Right cardiac atrium (tissue), 5 donors: ENCODE results near the gene RBM41. TPM values are rescaled to one million over a fixed set of nuclear protein-coding genes. Genes with fewer than 3 reads are reported as not detected.
"Not testable (repeated sequence)": the region's sequence is repeated elsewhere in the genome, so short reads cannot be mapped to it uniquely, and the experiment has no call there.

Experiments used
- ATAC-seq, 2 donors: fragments of 200-7000 bp; cut with Tn5 transposase; one replicate each; pipeline versions ENCODE4 v1.8.0 to v1.9.1; 2020; ENCODE audit warnings: moderate library complexity in 2 of 2, mild to moderate bottlenecking in 1 of 2
- DNase-seq, 3 donors: peaks; one replicate each; pipeline ENCODE4 v3.0.0-alpha.2; 2020
- H3K27ac ChIP-seq: one replicate; pipeline ENCODE4 v1.5.1; 2013; ENCODE audit warnings: mild to moderate bottlenecking, low read length, control low read depth, moderate library complexity
- H3K27me3 ChIP-seq: one replicate; pipeline ENCODE4 v1.6.1; 2013; ENCODE audit not compliant: control insufficient read depth, insufficient read depth
- H3K4me1 ChIP-seq: one replicate; pipeline ENCODE4 v1.6.1; 2013; ENCODE audit warnings: low read length; ENCODE audit not compliant: control insufficient read depth, insufficient read depth
- H3K4me3 ChIP-seq: one replicate; pipeline ENCODE4 v1.5.1; 2013; ENCODE audit warnings: low read length, control low read depth
- H3K9me3 ChIP-seq: one replicate; pipeline ENCODE4 v1.6.1; 2013; ENCODE audit warnings: low read length; ENCODE audit not compliant: control insufficient read depth
- WGBS: extraction: QIAGEN DNeasy Blood & Tissue Kit; methylation state at CpG from one replicate; pipeline ENCODE4 v1.1.7; 2013; 5-methylcytosine and 5-hydroxymethylcytosine counted together
- intact Hi-C, 4 donors: fragments of 100-400 bp; cut with DNase I; formaldehyde crosslinking; loops; one replicate each; pipeline versions ENCODE4 v1.11.0 to v1.14.0; 2022 to 2023
- polyA plus RNA-seq: library from polyadenylated mRNA; stranded (reverse); fragments of 200-250 nt; gene quantifications from one replicate; pipeline ENCODE4 v1.2.3, GENCODE V29; 2013
- total RNA-seq, 4 donors: library from RNA; stranded (reverse); fragmentation: NEBNext Ultra II Directional; extraction: Animal tissue kit (Norgen Biotek cat#: 25700); gene quantifications; one replicate each; pipeline ENCODE4 v1.2.1, GENCODE V29; 2021
- donor health status: healthy with polysubstance abuse.
- donor health status: DM: no; HTN: yes; CAD: no.
- donor health status: DM: no; HTN: no; CAD: no.
- donor health status: DM: no; HTN: yes; CAD: no; lungs with severe emphysema.
- donor health status: DM: yes; HTN: yes; CAD: no.

Gene RBM41
- total and polyA plus RNA-seq, 5 donors: 4.9 to 15.7 (median 13.8) TPM

DNA sequence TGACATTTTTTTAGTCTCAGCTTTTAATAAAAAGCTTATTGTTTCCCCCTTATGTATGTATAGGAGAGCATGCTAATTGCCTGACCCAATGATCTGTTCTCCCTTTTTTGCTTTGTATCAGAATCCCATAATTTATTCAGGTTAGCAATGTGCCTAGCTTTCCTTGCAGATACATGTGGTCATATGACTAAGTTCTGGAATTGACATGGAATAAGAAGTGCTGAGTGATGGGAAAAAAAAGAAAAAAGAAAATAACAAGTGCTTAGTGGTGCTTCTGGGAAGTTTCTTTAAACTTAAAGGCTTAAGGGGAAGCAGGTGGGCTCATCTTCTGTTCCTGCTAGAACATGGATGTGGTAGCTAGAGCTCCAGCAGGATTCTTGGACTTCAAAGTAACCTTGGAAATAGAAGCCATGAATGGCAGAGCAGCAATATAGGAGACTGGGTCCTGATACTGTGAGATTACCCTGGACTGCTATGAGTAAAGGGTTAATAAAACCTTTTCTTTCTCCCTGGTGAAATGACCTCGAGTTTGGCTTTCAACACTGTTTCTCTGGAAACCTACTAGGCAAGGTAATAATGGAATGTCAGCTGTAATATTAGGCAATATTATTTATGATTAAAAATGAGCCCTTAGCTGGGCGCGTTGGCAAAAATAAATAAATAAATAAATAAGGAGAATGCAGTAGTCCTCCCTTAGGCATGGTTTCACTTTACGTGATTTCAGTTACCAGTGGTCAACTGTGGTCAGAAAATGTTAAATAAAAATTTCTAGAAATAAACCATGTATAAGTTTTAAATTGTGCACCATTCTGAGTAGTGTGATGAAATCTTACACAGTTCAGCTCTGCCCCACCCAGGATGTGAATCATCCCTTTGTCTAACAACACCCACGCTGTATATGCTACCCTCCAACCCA is 16.7 kb upstream of the RBM41 start:
- intact Hi-C loops: no loop called here
- Histone ChIP-seq H3K4me3 (no peak overlapping the region), H3K9me3 (no peaks in the 10 kb centered on the region), H3K4me1 (no peaks in the 10 kb centered on the region), H3K27me3 (no peaks in the 10 kb centered on the region), H3K27ac (no peak overlapping the region)
- no peak for ATAC-seq
- 62% methylated on average over 5 of the region's 5 CpGs for WGBS
- no peak for DNase-seq

DNA sequence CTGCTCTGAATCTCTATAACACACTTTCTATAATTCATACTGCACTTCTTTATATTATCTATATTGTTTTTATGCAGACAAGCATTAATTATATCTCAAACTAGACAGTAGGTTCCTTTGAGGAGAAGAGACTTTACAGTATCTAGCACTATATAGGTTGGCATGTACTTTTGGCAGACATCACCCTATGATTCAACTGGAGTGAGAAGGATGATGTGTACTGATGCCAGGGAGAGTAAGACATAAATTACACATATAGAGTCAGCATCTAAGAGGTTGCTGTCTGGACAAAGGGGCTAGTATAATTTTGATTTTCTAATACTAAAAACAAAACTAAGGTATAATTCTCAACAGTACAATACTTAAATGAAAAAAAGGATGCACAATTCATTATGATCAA is 5.1 kb upstream of the RBM41 start:
- ATAC-seq (no peak), DNase-seq (no peak)
- no peaks in the 10 kb centered on the region for H3K9me3 ChIP-seq
- H3K4me3 ChIP-seq: no peak overlapping the region
- H3K27me3 ChIP-seq: no peaks in the 10 kb centered on the region
- intact Hi-C loops: no loop called here
- no peaks in the 10 kb centered on the region for H3K4me1 ChIP-seq
- H3K27ac ChIP-seq: no peak overlapping the region

DNA sequence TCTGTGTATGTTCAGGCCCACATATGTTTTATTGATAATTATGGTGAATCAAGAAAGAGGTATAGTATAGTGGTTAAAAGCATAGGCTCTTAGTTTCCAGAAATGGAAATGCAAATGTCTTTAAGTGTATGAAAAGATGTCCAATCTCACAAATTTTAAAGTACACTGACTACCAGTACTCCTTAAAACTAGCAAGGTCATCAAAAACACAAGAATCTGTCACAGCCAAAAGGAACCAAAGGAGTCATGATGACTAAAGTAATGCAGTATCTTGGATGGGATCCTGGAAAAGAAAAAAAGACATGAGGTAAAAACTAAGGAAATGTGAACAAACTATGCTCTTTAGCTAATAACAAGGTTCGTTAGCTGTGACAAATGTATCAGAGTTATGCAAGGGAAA is 661 bp upstream of the RBM41 start:
- Histone ChIP-seq H3K9me3 (no peaks in the 10 kb centered on the region), H3K27me3 (no peaks in the 10 kb centered on the region), H3K4me1 (no peaks in the 10 kb centered on the region), H3K27ac (no peak overlapping the region), H3K4me3 (peak overlapping the region; percentile 88)
- intact Hi-C loops: no loop called here
- WGBS: 100% methylated on average over 1 of the region's 1 CpG
- ATAC-seq: no peak
- DNase-seq: no peak

DNA sequence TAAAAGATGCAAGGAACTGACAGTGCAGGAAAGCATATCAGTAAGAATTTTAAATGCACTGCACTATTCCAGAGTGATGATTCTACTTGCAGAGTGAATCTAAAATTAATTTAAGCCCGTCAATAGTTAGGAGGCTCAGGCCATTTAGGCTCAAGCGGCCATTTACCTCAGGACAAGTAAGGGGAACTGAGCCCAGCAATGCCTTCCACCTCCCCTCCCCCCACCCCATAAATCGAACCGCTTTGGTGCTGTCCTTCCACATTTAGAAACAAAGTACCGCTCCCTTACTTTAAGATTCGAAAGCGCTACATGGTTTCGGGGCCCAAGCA is 665 bp downstream of the RBM41 start:
- H3K9me3 ChIP-seq: no peaks in the 10 kb centered on the region
- peak overlapping the region; percentile 88 for H3K4me3 ChIP-seq
- peak overlapping the region; percentile 76 for H3K27ac ChIP-seq
- no peaks in the 10 kb centered on the region for H3K27me3 ChIP-seq
- ATAC-seq (peak in 1 of 2 donors; percentile 14), DNase-seq (no peak)
- WGBS: 0% methylated on average over 8 of the region's 8 CpGs
- intact Hi-C loops: no loop called here
- no peaks in the 10 kb centered on the region for H3K4me1 ChIP-seq

DNA sequence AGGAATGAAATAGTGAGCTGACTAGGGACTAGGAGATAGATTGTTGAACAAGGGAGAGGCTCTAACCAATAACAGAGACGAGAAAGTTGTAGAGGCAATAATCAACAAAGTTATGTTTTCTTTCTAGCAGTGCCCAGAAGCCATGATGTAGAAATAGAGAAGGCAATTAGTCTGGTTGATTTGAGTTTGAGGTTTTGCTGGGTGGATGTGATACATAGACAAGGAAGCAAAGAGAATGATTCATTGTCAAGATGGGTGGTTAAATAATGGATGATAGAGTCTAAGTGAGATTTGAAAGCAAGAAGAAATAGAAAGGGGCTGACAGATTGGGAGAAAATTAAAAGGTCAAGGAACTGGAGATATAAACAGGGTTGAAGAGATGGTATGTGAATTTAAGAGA is 11.2 kb downstream of the RBM41 start:
- no peaks in the 10 kb centered on the region for H3K9me3 ChIP-seq
- intact Hi-C loops: no loop called here
- ATAC-seq: no peak
- DNase-seq: no peak
- no peak overlapping the region for H3K4me3 ChIP-seq
- no peak overlapping the region for H3K27ac ChIP-seq
- WGBS: 98% methylated on average over 1 of the region's 1 CpG
- no peaks in the 10 kb centered on the region for H3K27me3 ChIP-seq
- H3K4me1 ChIP-seq: no peaks in the 10 kb centered on the region

DNA sequence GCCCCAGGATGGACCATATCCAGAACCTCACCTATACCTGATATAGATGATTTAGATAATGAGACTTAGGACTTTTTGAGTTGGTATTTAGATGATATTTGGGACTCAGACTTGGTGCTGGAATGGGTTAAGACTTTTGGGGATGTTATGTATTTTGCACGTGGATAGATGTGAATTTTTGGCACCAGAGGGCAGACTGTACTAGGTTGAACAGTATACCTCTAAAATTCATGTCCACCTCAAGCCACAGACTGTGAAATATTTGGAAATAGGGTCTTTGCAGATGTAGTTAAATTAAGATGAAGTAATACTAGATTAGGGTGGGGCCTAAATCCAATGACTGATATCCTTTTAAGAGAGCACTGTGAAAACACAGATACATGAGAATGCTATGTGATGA is 15.6 kb downstream of the RBM41 start:
- DNase-seq: no peak
- Histone ChIP-seq H3K9me3 (no peaks in the 10 kb centered on the region), H3K4me3 (no peak overlapping the region), H3K27me3 (no peaks in the 10 kb centered on the region), H3K27ac (no peak overlapping the region), H3K4me1 (no peaks in the 10 kb centered on the region)
- intact Hi-C loops: no loop called here
- WGBS: 11% methylated on average over 1 of the region's 1 CpG
- ATAC-seq: no peak

DNA sequence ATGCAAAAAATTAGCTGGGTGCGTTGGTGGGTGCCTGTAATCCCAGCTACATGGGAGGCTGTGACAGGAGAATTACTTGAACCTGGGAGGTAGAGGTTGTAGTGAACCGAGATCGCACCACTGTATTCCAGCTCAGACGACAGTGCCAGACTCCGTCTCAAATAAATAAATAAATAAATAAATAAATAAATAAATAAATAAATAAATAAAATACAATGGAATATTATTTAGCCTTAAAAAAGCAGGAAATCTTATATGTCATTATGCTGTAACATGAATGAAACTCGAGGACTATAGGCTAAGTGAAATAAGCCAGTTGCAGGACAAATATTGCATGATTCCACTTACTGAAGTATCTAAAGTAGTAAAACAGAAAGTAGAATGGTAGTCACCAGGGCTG is 42.5 kb downstream of the RBM41 start:
- ATAC-seq (no peak), DNase-seq (no peak)
- H3K27ac ChIP-seq: no peak overlapping the region
- no peaks in the 10 kb centered on the region for H3K9me3 ChIP-seq
- no peaks in the 10 kb centered on the region for H3K4me1 ChIP-seq
- no peaks in the 10 kb centered on the region for H3K27me3 ChIP-seq
- intact Hi-C loops: no loop called here
- 96% methylated on average over 6 of the region's 6 CpGs for WGBS
- no peak overlapping the region for H3K4me3 ChIP-seq

DNA sequence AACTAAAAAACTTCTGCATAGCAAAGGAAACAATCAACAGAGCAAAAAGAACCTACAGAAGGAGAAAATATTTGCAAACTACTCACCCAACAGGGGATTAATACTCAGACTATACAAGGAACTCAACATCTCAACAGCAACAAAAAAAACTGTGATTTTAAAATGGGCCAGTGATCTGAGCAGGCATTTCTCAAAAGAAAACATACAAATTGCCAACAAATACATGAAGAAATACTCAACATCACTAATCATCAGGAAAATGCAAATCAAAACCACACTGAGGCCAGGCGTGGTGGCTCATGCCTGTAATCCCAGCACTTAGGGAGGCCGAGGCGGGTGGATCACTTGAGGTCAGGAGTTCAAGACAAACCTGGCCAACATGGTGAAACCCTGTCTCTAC is 60.9 kb downstream of the RBM41 start:
- H3K4me1 ChIP-seq, H3K27me3 ChIP-seq, H3K9me3 ChIP-seq, intact Hi-C loops, ATAC-seq, DNase-seq, H3K4me3 ChIP-seq, H3K27ac ChIP-seq: not testable (repeated sequence)
- WGBS: 91% methylated on average over 3 of the region's 3 CpGs

DNA sequence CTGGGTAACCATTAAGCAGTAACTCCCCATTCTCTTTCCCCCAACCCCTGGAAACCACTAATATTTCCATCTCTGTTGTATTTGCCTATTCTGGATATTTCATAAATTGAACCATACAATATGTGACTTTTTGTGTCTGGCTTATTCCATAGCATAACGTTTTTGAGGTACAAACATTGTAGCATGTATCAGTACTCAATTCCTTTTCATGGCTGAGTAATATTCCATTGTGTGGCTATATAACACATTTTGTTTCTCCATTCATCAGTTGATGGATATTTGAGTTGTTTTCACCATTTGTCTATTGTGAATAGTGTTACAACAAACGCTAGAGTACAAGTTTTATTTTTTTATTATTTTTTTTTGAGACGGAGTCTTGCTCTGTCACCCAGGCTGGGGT is 63.6 kb downstream of the RBM41 start:
- no peak overlapping the region for H3K27ac ChIP-seq
- intact Hi-C loops: no loop called here
- ATAC-seq: no peak
- H3K27me3 ChIP-seq: no peaks in the 10 kb centered on the region
- no peaks in the 10 kb centered on the region for H3K4me1 ChIP-seq
- 87% methylated on average over 3 of the region's 3 CpGs for WGBS
- no peaks in the 10 kb centered on the region for H3K9me3 ChIP-seq
- H3K4me3 ChIP-seq: no peak overlapping the region
- DNase-seq: no peak

DNA sequence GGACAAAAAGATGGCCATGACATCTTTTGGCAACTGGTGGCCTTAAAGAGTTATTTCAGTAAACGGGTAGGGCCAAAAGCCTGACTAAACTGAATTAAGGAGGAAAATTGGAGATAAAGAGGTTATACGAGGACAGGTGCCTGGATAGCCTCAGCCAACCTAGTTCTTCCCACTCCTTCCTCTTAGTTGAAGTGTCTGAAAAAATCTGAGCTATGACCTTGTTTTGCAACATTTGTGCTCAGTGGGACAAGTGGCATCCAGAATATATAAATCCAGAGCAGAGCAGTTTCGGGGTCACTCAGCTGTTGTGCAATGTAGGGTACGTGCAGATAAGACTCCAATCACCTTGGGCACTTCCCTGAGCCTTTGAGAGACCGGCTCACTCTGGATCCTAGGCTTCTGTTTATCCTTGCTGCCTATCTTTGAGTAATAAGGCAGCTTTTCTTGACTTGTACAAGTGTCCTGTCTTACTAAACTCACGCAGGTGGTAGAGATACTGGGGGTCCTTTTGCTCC is 68.4 kb downstream of the RBM41 start:
- DNase-seq (no peak), ATAC-seq (no peak)
- Histone ChIP-seq H3K4me1 (no peaks in the 10 kb centered on the region), H3K27ac (no peak overlapping the region), H3K27me3 (no peaks in the 10 kb centered on the region), H3K9me3 (no peaks in the 10 kb centered on the region), H3K4me3 (no peak overlapping the region)
- intact Hi-C loops: no loop called here
- 72% methylated on average over 6 of the region's 6 CpGs for WGBS

DNA sequence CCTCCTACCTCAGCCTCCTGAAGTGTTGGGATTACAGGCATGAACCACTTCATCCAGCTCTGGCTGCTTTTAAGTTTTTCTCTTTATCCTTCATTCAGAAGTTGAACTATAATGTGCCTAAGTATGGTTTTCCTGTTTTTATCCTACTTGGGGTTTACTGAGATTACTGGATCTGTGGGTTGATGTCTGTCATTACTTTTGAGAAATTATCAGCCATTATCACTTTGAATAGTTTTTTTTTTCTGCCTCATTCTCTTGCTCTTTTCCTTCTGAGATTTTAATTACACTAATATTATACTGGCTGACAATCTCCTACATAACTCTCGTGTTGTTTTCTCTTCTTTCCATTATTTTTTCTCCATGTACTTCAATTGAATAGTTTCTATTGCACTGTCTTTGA is 71.0 kb downstream of the RBM41 start:
- Histone ChIP-seq H3K9me3 (no peaks in the 10 kb centered on the region), H3K27ac (no peak overlapping the region), H3K4me1 (no peaks in the 10 kb centered on the region), H3K27me3 (no peaks in the 10 kb centered on the region), H3K4me3 (no peak overlapping the region)
- 59% methylated on average over 1 of the region's 1 CpG for WGBS
- DNase-seq: no peak
- intact Hi-C loops: no loop called here
- no peak for ATAC-seq

DNA sequence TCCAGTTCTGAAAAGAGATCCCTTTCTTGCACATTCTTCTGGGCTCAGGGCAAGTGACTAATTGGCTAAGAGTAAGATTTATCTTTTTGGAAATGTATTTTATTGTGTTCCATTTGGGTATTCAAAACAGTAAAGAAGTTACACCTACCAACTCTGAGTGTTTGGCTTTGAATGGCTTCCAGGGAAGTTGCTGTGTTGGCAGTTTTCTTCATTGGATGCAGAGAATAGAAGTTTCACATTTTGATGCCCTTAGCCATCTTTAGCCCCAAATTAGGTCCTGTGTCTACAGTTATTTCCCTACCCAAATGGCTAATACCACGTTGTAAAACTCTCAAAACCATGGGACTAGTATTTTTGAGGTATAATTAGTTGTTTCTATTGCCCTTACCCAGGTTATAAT is 88.9 kb downstream of the RBM41 start:
- H3K9me3 ChIP-seq: no peaks in the 10 kb centered on the region
- no peak for ATAC-seq
- no peaks in the 10 kb centered on the region for H3K27me3 ChIP-seq
- intact Hi-C loops: no loop called here
- 69% methylated on average over 1 of the region's 1 CpG for WGBS
- H3K27ac ChIP-seq: no peak overlapping the region
- H3K4me3 ChIP-seq: no peak overlapping the region
- H3K4me1 ChIP-seq: no peaks in the 10 kb centered on the region
- DNase-seq: no peak
